NK-92 (cell line): Measurements from ENCODE around the gene AUTS2.

Experiments
- DNase-seq: peaks from one replicate; lab custom pipeline; 2025; ENCODE audit not compliant: unreplicated experiment; lab: John Stamatoyannopoulos, UW

The AUTS2 gene

GRCh38 chr7:70432567-70433001 is 834.3 kb downstream of the AUTS2 start:
- no peak for DNase-seq

- no peak for DNase-seq
Observed at GRCh38 chr7:70434376-70434775, 836.1 kb downstream of the AUTS2 start.

- no peak for DNase-seq
Observed at GRCh38 chr7:70434821-70435220, 836.5 kb downstream of the AUTS2 start.

GRCh38 chr7:70435634-70436033 is 837.4 kb downstream of the AUTS2 start:
- no peak for DNase-seq

GRCh38 chr7:70436790-70437350 is 838.6 kb downstream of the AUTS2 start:
- DNase-seq: no peak

- no peak for DNase-seq
Observed at GRCh38 chr7:70439651-70440050, 841.4 kb downstream of the AUTS2 start.

- no peak for DNase-seq
Observed at GRCh38 chr7:70446448-70447143, 848.3 kb downstream of the AUTS2 start.

- DNase-seq: no peak
Observed at GRCh38 chr7:70448312-70448906, 850.1 kb downstream of the AUTS2 start.

- DNase-seq: no peak
Observed at GRCh38 chr7:70450731-70451130, 852.5 kb downstream of the AUTS2 start.

- no peak for DNase-seq
Observed at GRCh38 chr7:70455925-70456324, 857.6 kb downstream of the AUTS2 start.

- no peak for DNase-seq
Observed at GRCh38 chr7:70456719-70457118, 858.4 kb downstream of the AUTS2 start.

GRCh38 chr7:70457482-70457881 is 859.2 kb downstream of the AUTS2 start:
- no peak for DNase-seq

- DNase-seq: no peak
Observed at GRCh38 chr7:70457883-70458680, 859.8 kb downstream of the AUTS2 start.

- no peak for DNase-seq
Observed at GRCh38 chr7:70458745-70459144, 860.5 kb downstream of the AUTS2 start.

- no peak for DNase-seq
Observed at GRCh38 chr7:70459546-70459945, 861.3 kb downstream of the AUTS2 start.

GRCh38 chr7:70460071-70460470 is 861.8 kb downstream of the AUTS2 start:
- no peak for DNase-seq

- DNase-seq: no peak
Observed at GRCh38 chr7:70460562-70460961, 862.3 kb downstream of the AUTS2 start.

GRCh38 chr7:70463352-70463938 is 865.2 kb downstream of the AUTS2 start:
- DNase-seq: no peak

- no peak for DNase-seq
Observed at GRCh38 chr7:70466725-70467364, 868.6 kb downstream of the AUTS2 start.

GRCh38 chr7:70470746-70471145 is 872.5 kb downstream of the AUTS2 start:
- DNase-seq: no peak
